GM19025 (cell line): ENCODE measurements around the gene SCARF1.

Source experiments
- ATAC-seq: cut with Tn5 transposase; IDR thresholded peaks from one replicate; pipeline ENCODE4 v1.9.1; 2021; ENCODE audit warnings: mild to moderate bottlenecking, low read depth, moderate library complexity; ENCODE audit not compliant: unreplicated experiment

SCARF1 gene

GRCh38 chr17:1605681-1606351 lies 39.7 kb downstream of the SCARF1 start:
- no peak for ATAC-seq

- ATAC-seq = no peak
These were observed 40.6 kb downstream of the SCARF1 start for GRCh38 chr17:1604831-1605528.

GRCh38 chr17:1601571-1601970 lies 44.0 kb downstream of the SCARF1 start:
- ATAC-seq = no peak

GRCh38 chr17:1598399-1599095 lies 47.0 kb downstream of the SCARF1 start:
- ATAC-seq = no peak

GRCh38 chr17:1597861-1598342 lies 47.6 kb downstream of the SCARF1 start:
- no peak for ATAC-seq

- no peak for ATAC-seq
These were observed 52.0 kb downstream of the SCARF1 start for GRCh38 chr17:1593630-1593931.

- peak; percentile 73 for ATAC-seq
These were observed 52.5 kb downstream of the SCARF1 start for GRCh38 chr17:1592751-1593629.

- ATAC-seq = no peak
These were observed 54.0 kb downstream of the SCARF1 start for GRCh38 chr17:1591474-1592090.

- ATAC-seq = no peak
These were observed 54.6 kb downstream of the SCARF1 start for GRCh38 chr17:1590747-1591473.

GRCh38 chr17:1590029-1590746 lies 55.3 kb downstream of the SCARF1 start:
- no peak for ATAC-seq

- ATAC-seq = no peak
These were observed 56.5 kb downstream of the SCARF1 start for GRCh38 chr17:1588821-1589585.

- no peak for ATAC-seq
These were observed 61.4 kb downstream of the SCARF1 start for GRCh38 chr17:1584167-1584566.
